Measurements from ENCODE around the gene APOC3. TPM values are rescaled to one million over a fixed set of nuclear protein-coding genes. Genes with fewer than 3 reads are reported as not detected.

The APOC3 gene
- polyA plus RNA-seq, 6 donors from 2014 or later = not detected

DNA sequence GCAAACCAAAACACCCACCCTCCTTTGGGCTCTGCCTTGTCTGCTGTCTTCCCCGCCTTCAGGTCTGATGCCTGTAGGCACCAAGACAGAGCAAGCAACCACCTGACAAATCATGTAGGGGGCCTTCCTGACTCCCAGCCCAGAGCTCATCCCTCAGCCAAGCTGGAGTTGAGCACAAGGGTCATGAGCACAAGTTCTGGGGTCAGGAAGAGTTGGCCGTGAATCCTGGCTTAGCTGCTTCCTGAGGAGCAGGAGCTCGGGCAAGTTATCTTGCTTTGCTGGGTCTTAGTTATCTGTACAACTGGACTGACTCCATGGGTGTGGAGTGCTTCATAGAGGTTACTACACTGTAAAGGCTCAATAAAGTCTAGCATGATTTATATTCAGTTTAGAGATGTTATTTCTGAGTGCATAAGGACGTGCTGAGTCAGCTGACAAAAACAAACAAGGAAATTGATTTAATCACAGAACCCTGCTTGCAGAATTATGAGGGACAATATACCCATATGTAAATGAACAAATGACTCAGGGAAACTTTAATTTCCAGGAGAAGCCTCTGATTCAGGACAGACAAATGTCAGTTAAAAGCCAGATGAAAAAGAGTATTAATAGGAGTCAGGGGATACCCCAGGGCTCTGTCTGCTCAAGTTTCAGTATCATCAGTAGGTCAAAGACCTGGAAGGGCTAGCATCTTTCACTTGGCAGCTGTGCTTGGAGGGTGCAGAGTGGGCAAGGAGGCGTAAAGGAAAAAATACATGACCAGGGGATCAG lies 22.7 kb downstream of the APOC3 start:
- no peak for DNase-seq
- ATAC-seq (ENCODE audit: low read depth in 2 of 2) = no peak
- Mint-ChIP-seq H3K27ac (peak overlapping the region in 3 of 6 donors; percentile 15 to 82 (median 59)), H3K36me3 (peaks cover 19 to 20% of the 10 kb centered on the region in 2 donors), H3K4me3 (peak overlapping the region in 7 of 8 donors; percentile 10 to 70 (median 51)), H3K27me3 (no peaks in the 10 kb centered on the region), H3K4me1 (peaks cover 54 to 59% (median 56%) of the 10 kb centered on the region in 3 donors), H3K9me3 (no peaks in the 10 kb centered on the region)

DNA sequence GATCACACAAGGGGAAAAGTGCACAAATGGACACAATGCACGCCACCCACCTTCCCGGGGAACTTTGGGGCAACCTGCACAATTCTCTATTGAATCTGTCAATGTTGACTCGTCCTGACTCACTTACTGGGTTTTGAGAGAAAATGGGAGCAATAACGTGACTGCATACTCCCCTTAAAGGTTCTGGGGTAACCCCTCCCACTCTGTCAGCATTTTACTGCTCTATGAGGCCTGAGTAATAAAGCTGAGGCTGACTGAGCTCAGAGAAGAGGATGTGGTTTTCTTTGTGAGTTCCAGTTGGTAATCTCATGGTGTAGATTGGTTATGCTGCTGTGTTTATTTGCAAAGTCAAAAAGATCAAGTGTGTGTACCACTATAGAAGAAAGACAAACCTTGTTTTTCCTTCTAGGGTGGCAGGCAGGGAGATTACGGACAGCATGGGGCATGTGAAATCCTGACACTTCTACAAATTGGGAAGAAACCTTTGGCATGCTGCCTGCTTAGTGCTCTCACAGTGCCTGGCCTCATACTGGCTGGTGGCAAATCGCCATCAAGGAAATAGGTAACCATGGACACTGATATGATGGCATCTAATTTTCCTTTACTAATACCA lies 23.9 kb downstream of the APOC3 start:
- H3K9me3 Mint-ChIP-seq = no peaks in the 10 kb centered on the region
- H3K27ac Mint-ChIP-seq = peak overlapping the region in 4 of 6 donors; percentile 1 to 67 (median 20)
- H3K36me3 Mint-ChIP-seq = peaks cover 26 to 28% of the 10 kb centered on the region in 2 donors
- peak overlapping the region in 7 of 8 donors; percentile 10 to 74 (median 40) for H3K4me3 Mint-ChIP-seq
- no peaks in the 10 kb centered on the region for H3K27me3 Mint-ChIP-seq
- DNase-seq (peak; percentile 65), ATAC-seq (ENCODE audit: low read depth in 2 of 2) (peak; percentile 98 to 99)
- peaks cover 54 to 59% (median 56%) of the 10 kb centered on the region in 3 donors for H3K4me1 Mint-ChIP-seq

- H3K27me3 Mint-ChIP-seq = no peaks in the 10 kb centered on the region
- H3K27ac Mint-ChIP-seq = peak overlapping the region in 2 of 6 donors; percentile 47 to 50
- H3K4me3 Mint-ChIP-seq = peak overlapping the region in 4 of 8 donors; percentile 0 to 69 (median 12)
- DNase-seq (no peak), ATAC-seq (ENCODE audit: low read depth in 2 of 2) (no peak)
- H3K4me1 Mint-ChIP-seq = peaks cover 45 to 48% (median 45%) of the 10 kb centered on the region in 3 donors
- no peaks in the 10 kb centered on the region for H3K9me3 Mint-ChIP-seq
- H3K36me3 Mint-ChIP-seq = peaks cover 34 to 37% of the 10 kb centered on the region in 2 donors
Observed at GRCh38 chr11:116855413-116855812, 25.7 kb downstream of the APOC3 start.

GRCh38 chr11:116856423-116856822 lies 26.7 kb downstream of the APOC3 start:
- Mint-ChIP-seq H3K36me3 (peaks cover 42 to 46% of the 10 kb centered on the region in 2 donors), H3K4me1 (peaks cover 38 to 43% (median 40%) of the 10 kb centered on the region in 3 donors)

GRCh38 chr11:116857316-116857715 lies 27.6 kb downstream of the APOC3 start:
- H3K27me3 Mint-ChIP-seq = no peaks in the 10 kb centered on the region
- no peak overlapping the region for H3K4me3 Mint-ChIP-seq
- ATAC-seq (ENCODE audit: low read depth in 2 of 2) = no peak
- H3K9me3 Mint-ChIP-seq = no peaks in the 10 kb centered on the region
- peaks cover 29 to 34% (median 31%) of the 10 kb centered on the region in 3 donors for H3K4me1 Mint-ChIP-seq
- no peak for DNase-seq
- H3K27ac Mint-ChIP-seq = no peak overlapping the region
- H3K36me3 Mint-ChIP-seq = peaks cover 49 to 55% of the 10 kb centered on the region in 2 donors

More at GRCh38 chr11:116856423-116856822, 26.7 kb downstream of the APOC3 start:
- Mint-ChIP-seq H3K9me3 (no peaks in the 10 kb centered on the region), H3K4me3 (peak overlapping the region in 1 of 8 donors; percentile 10), H3K27me3 (no peaks in the 10 kb centered on the region), H3K27ac (peak overlapping the region in 2 of 6 donors; percentile 40 to 43)
- DNase-seq (no peak), ATAC-seq (ENCODE audit: low read depth in 2 of 2) (no peak)

DNA sequence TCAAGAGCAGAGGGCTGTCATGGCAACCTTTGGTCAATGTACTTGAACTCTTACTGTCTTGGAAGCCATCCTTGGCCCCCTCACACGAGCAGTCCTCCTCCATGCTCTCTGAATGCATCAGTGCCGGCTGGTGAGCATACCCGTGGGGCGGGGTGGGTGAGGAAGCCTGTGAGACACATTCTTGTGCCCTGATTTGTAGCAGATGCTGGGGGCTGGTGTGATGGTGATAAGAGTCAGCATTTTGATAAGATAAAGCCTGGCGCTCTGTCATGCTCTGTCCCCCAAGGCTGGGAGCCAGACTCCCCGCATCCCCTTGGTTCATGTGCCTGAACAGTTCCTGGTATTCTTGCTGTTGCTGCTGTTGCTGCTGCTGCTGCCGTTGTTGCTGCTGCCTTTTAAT lies 28.2 kb downstream of the APOC3 start:
- Mint-ChIP-seq H3K27ac (peak overlapping the region in 1 of 6 donors; percentile 30), H3K4me1 (peaks cover 23 to 28% (median 25%) of the 10 kb centered on the region in 3 donors), H3K36me3 (peaks cover 50 to 55% of the 10 kb centered on the region in 2 donors), H3K27me3 (no peaks in the 10 kb centered on the region), H3K4me3 (no peak overlapping the region), H3K9me3 (no peaks in the 10 kb centered on the region)
- ATAC-seq (ENCODE audit: low read depth in 2 of 2) (no peak), DNase-seq (no peak)

GRCh38 chr11:116859175-116859574 lies 29.5 kb downstream of the APOC3 start:
- DNase-seq (no peak), ATAC-seq (ENCODE audit: low read depth in 2 of 2) (no peak)
- Mint-ChIP-seq H3K9me3 (no peaks in the 10 kb centered on the region), H3K27me3 (no peaks in the 10 kb centered on the region), H3K27ac (no peak overlapping the region), H3K4me1 (peaks cover 10 to 16% (median 14%) of the 10 kb centered on the region in 3 donors), H3K36me3 (peaks cover 57 to 63% of the 10 kb centered on the region in 2 donors), H3K4me3 (no peak overlapping the region)

DNA sequence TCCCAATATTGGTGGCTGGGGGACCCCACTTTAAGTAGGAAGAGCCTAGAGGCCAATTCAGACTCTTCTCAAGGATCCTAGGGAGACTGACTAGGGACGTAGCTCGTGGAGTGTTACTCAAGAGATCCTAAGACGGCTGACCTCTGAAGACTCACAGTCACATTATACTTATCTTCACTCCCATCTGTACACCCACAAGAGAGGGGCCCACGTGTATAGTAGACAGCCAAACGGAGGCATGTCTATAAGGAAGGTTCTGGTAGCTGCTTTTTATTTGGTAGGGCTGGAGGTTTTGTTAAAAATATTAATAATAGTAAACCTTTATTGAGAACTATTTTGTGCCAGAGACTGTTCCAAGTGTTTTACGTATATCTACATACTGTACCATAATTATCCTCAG lies 30.6 kb downstream of the APOC3 start:
- Mint-ChIP-seq H3K36me3 (peaks cover 63 to 66% of the 10 kb centered on the region in 2 donors), H3K9me3 (no peaks in the 10 kb centered on the region), H3K27ac (peak overlapping the region in 1 of 6 donors; percentile 77), H3K4me1 (peaks cover 3 to 8% (median 6%) of the 10 kb centered on the region in 3 donors), H3K27me3 (no peaks in the 10 kb centered on the region), H3K4me3 (no peak overlapping the region)
- DNase-seq = no peak
- ATAC-seq (ENCODE audit: low read depth in 2 of 2) = no peak

- no peaks in the 10 kb centered on the region for H3K27me3 Mint-ChIP-seq
- peaks cover 0 to 4% (median 4%) of the 10 kb centered on the region in 3 donors for H3K4me1 Mint-ChIP-seq
- H3K36me3 Mint-ChIP-seq = peaks cover 67 to 69% of the 10 kb centered on the region in 2 donors
- no peaks in the 10 kb centered on the region for H3K9me3 Mint-ChIP-seq
- no peak overlapping the region for H3K27ac Mint-ChIP-seq
- DNase-seq (no peak), ATAC-seq (ENCODE audit: low read depth in 2 of 2) (no peak)
- H3K4me3 Mint-ChIP-seq = no peak overlapping the region
Observed at GRCh38 chr11:116861539-116861938, 31.8 kb downstream of the APOC3 start.

DNA sequence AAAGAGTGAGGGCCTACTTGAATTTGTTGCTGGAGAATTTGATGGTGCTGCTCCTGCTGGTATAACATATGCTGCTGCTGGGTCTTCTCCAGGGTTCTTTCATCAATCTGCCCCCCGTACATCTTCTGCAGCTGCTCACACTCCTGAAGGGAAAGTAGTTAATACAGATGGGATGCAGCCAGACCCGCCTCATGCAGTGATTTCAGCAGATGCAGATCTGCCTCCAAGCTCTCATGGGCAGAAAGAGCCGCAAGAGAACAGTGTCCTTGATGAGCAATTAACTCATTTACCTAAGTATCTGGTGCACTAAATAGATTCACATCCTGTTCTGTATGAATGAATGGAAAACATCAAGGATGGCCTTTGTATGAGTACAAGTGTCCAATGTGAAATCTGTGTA lies 32.5 kb downstream of the APOC3 start:
- no peaks in the 10 kb centered on the region for H3K9me3 Mint-ChIP-seq
- DNase-seq (no peak), ATAC-seq (ENCODE audit: low read depth in 2 of 2) (no peak)
- peaks cover 0 to 4% (median 4%) of the 10 kb centered on the region in 3 donors for H3K4me1 Mint-ChIP-seq
- peak overlapping the region in 1 of 6 donors; percentile 26 for H3K27ac Mint-ChIP-seq
- no peak overlapping the region for H3K4me3 Mint-ChIP-seq
- H3K36me3 Mint-ChIP-seq = peaks cover 66 to 68% of the 10 kb centered on the region in 2 donors
- H3K27me3 Mint-ChIP-seq = no peaks in the 10 kb centered on the region

GRCh38 chr11:116862951-116863350 lies 33.2 kb downstream of the APOC3 start:
- no peak for ATAC-seq (ENCODE audit: low read depth in 2 of 2)
- no peaks in the 10 kb centered on the region for H3K9me3 Mint-ChIP-seq
- no peak overlapping the region for H3K27ac Mint-ChIP-seq
- DNase-seq = no peak
- peaks cover 0 to 4% (median 4%) of the 10 kb centered on the region in 3 donors for H3K4me1 Mint-ChIP-seq
- no peaks in the 10 kb centered on the region for H3K27me3 Mint-ChIP-seq
- peaks cover 69 to 70% of the 10 kb centered on the region in 2 donors for H3K36me3 Mint-ChIP-seq
- no peak overlapping the region for H3K4me3 Mint-ChIP-seq

- H3K9me3 Mint-ChIP-seq = no peaks in the 10 kb centered on the region
- ATAC-seq (ENCODE audit: low read depth in 2 of 2) = no peak
- DNase-seq = no peak
- H3K27ac Mint-ChIP-seq = no peak overlapping the region
- no peak overlapping the region for H3K4me3 Mint-ChIP-seq
- no peaks in the 10 kb centered on the region for H3K27me3 Mint-ChIP-seq
- peaks cover 57 to 60% of the 10 kb centered on the region in 2 donors for H3K36me3 Mint-ChIP-seq
- H3K4me1 Mint-ChIP-seq = peaks cover 0 to 4% (median 4%) of the 10 kb centered on the region in 3 donors
Observed at GRCh38 chr11:116864531-116864930, 34.8 kb downstream of the APOC3 start.

DNA sequence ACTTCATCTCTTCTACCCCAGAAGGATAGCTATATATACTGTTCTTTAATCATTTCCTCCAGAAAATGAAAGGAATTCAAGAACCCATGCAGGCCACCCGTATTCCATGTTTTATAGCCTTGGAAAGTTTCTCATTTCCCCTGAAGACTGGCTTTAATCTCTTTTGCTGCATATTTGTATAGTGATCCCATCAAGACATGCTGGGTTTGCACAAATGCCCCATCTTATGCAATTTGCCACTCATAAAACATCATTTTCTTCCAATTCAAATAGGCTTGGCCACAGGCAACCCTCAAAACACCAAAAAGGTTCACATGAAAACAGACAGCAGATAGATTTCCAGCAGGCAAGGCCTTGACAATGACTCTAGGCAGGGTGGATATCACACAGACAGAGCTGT lies 36.0 kb downstream of the APOC3 start:
- no peak for ATAC-seq (ENCODE audit: low read depth in 2 of 2)
- Mint-ChIP-seq H3K27ac (peak overlapping the region in 1 of 6 donors; percentile 7), H3K36me3 (peaks cover 60 to 66% of the 10 kb centered on the region in 2 donors), H3K27me3 (no peaks in the 10 kb centered on the region), H3K9me3 (no peaks in the 10 kb centered on the region), H3K4me1 (peaks cover 2 to 11% (median 4%) of the 10 kb centered on the region in 3 donors), H3K4me3 (no peak overlapping the region)
- no peak for DNase-seq

All from naive B cell (primary cell).